ENCODE results near the gene HEATR5A.
"Not testable (repeated sequence)": the region's sequence is repeated elsewhere in the genome, so short reads cannot be mapped to it uniquely, and the experiment has no call there.

The HEATR5A gene

DNA sequence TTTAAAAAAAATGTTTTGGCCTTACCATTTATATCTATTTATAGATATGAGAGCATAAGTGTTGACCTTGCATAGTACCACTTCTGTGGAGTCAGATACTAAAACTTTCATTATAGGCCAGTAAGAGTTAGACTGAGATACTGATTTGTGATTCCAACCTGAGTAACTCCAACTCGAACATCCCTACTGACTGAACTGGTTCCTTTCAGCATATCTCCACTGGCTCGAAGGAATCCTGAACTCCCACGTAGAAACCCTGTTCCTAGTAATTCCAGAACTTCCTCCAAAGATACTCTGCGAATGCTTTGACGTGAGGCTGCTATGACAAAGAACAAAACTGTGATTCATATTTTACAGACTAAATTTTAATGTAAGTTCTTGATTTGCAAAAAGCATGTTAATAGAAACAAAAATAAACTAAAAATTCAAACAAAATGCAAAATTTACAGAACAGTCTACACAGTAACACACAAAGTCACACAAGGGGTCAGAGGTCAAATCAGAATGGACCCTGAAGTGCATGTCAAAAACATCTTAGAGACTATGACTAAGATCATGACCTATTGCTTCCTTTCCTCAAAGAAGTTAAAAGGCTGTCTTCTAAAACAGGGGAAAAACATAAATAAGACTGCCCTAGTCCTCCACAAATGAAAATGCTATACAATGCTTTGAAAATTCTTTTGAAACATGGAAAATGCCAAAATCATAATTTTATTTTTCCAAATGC lies 31.5 kb downstream of the HEATR5A start:
- DNase-seq (ENCODE audit: low spot score) = no peak

DNA sequence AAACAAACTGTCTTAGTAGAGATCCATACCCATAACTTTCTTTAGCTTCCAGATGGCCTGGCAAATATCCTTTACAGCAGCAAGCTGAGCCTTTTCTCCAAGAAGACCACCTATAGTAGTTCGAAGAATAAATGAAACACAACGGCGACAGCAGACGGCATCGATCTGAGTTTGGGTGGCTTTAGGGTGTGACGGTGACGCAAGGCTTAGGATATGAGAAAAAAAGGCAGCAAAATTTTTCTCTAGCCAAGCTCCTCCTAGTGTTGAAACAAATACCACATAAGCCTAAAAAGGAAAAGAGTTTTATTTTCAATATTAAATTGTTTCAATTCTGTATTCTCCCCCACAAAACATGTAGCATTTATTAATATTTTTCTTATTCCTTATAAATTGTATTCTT lies 33.3 kb downstream of the HEATR5A start:
- DNase-seq (ENCODE audit: low spot score) = peak; percentile 35

DNA sequence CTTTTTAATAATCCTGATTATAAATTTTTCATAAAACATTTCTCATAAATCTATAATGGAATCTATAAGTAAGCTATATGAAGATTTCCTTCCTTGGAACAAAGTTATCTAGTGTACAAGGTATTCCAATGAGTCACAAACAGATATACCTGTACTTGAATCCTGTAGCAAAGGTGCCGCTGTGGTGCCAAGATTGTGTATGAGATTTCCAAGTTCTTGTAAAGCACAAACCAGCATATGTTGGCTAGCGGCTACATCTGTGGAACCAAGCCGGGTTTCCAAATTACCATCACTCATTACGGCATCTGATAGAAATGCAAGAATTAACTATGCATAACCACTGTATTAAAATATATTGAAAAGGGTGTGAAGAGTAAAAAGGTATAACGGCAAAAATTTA lies 34.1 kb downstream of the HEATR5A start:
- no peak for DNase-seq (ENCODE audit: low spot score)

DNA sequence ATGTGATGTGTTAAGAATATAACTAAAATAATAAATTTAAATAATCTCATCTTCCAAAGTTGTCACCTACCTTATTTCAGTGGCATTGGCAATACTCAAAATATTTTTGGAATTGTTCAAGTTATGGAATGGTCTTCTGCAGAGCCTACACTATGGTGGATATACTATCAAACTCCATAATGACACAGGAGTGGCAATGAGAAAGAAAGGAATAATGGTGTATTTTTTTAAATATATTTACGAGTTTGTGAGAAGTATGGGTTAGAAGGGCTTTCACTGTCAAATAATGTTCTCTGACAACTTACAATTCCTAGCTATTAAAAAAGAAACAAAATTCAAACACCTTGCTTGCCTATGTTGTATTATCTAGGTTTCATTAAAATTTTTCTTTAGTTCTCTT lies 38.1 kb downstream of the HEATR5A start:
- DNase-seq (ENCODE audit: low spot score) = no peak

DNA sequence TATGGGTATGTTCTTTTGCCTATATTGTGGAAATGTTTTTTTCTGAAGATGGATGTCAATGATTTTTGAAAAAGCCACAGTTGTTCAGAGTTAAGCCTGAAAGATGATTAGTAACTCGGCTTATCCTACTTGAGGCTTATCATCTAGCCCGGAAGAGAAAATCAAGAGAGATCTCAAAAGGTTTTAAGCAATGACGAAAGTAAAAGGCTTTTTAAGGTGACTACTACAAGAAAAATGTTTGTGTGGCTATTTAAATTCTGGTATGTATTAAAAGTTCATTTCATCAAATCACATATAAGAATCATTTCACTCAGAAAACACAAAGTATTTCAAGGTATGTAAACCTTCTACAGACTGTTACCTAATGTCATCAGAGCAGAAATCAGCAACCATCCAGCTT lies 40.2 kb downstream of the HEATR5A start:
- no peak for DNase-seq (ENCODE audit: low spot score)

DNA sequence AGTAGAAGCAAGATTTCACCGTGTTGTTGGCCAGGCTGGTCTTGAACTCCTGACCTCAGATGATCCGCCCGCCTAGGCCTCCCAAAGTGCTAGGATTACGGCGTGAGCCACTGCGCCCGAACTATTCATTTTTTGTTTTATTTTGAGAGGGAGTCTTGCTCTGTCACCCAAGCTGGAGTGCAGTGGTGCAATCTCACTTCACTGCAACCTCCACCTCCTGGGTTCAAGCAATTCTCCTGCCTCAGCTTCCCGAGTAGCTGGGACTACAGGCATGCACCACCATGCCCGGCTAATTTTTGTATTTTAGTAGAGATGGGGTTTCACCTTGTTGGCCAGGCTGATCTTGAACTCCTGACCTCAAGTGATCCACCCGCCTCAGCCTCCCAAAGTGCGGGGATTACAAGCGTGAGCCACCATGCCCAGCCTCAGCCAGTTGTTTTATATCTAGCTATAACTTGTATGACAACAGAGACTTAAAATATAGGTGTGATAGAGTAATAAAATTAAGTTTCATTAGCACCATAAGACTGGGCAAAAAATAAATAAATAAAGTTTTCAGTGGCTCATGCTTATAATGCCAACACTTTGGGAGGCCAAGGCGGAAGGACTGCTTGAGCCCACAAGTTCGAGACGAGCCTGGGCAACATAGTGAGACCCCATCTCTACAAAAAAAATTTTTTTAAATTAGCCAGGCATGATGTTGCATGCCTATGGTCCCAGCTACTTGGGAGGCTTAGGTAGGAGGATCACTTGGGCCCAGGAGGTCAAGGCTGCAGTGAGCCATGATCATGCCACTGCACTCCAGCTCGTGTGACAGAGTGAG lies 41.0 kb downstream of the HEATR5A start:
- not testable (repeated sequence) for DNase-seq (ENCODE audit: low spot score)

DNA sequence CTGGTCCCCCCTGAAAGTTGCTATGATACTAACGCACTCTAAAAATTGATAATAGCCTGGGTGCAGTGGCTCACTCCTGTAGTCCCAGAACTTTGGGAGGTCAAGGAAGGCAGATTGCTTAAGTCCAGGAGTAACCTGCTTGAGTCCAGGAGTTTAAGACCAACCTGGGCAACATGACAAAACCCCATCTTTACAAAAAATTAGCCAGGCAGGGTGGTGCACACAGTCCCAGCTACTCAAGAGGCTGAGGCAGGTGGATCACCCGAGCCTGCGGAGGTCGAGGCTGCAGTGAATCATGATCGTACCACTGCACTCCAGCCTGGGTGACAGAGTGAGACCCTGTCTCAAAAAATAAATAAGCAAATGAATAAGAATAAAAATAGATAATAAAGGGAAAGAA lies 42.9 kb downstream of the HEATR5A start:
- DNase-seq (ENCODE audit: low spot score) = no peak

DNA sequence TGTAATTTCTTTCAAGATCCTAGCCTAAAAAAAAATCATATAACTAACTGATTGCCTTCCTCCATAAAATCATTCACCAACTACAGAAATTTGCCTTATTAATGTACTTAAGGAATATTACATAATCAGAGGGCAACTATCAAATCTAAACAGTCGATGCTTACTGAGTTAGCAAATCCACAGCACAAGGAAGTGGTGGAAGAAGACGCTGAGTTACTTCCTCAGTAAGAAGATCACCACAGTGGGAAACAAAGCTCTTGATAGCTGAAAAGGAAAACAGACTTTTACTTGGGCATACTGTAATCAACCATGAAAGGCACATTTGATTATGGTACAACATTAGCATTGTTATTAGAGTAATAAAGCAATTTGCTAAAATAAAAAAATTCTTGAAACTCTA lies 48.7 kb downstream of the HEATR5A start:
- DNase-seq (ENCODE audit: low spot score) = no peak

DNA sequence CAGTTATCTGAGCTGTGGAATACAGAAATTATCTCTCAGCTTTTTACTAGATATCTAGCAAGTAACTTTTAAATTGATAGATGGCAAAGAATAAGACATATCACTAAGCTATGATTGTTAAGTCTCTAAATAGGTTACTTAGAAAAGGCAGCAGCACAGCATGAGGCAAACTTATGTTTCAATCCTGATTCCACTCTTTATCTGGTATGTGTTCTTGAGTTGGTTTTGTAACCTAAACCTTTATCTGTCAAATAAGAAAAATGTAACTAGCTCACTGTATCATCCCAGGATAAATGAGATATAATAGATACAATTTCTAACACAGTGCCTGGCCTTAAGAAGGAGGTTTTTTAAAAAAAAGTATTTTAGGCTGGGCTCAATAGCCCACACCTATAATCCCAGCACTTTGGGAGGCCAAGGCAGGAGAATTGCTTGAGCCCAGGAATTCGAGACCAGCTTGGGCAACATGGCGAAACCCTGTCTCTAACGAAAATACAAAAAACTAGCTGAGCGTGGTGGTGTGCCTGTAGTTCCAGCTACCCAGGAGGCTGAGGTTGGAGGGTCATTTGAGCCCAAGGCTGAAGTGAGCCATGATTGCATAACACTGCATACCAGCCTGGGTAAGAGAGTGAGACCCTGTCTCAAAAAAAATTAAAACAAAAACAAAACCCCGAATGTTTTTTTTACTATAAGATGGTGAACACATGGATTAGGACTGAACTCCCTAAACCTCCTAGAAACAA lies 56.8 kb downstream of the HEATR5A start:
- no peak for DNase-seq (ENCODE audit: low spot score)

DNA sequence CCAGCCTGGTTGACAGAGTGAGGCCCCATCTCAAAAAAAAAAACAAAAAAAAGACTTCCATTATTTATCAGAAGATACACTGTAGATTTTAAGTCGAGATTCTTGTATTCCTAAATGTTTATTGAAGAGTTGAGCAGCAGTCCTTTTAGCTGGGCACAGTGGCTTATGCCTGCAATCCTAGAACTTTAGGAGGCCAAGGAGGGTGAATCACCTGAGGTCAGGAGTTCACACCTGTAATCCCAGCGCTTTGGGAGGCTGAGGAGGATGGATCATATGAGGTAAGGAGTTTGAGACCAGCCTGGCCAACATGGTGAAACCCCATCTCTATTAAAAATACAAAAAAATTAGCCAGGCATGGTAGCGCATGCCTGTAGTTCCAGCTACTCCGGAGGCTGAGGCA lies 57.6 kb downstream of the HEATR5A start:
- no peak for DNase-seq (ENCODE audit: low spot score)

DNA sequence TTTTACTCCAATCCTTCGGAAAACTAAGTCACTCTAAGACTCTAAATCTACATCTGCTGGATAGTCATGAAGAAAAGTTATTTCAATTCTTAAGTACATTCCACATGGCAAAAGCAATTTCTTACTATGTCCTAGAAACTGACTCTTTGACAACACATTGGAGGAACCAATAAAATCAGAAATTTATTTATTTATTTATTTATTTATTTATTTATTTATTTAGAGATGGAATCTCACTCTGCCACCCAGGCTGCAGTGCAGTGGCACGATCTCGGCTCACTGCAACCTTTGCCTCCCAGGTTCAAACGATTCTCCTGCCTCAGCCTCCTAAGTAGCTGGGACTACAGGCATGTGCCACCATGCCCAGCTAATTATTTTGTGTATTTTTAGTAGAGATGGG lies 58.6 kb downstream of the HEATR5A start:
- not testable (repeated sequence) for DNase-seq (ENCODE audit: low spot score)

DNA sequence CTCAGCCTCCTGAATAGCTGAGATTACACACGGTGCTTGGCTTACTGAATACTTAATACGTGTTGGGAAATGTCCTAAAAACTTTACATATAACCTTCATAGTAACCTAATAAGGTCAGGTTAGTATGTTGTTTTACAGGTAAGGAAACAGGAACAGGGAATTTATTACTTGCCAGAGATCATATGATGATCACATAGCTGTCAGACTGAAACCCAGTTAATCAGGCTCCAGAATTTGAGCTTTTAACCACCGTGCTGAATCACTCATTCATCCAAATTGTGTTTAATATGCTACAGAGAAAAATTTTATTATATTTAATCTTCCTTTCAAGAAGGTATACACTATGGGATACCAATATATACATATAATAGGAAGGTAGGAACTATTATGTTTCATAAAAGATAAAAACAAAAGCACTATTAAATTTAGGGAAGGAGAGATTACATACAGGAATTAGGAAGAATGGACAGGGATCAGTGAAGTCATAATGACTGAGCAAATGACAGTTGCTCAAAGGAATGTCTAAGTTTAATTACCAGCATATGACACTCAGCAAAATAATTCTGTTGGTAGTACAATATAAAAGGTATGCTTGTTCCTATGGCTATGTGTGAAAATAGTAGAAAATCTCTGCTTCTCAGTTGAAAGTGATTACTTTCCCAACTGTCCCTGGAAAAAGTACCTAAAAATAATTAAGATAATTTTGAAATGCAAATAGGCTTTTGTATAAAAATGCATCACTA lies 59.3 kb downstream of the HEATR5A start:
- no peak for DNase-seq (ENCODE audit: low spot score)

DNA sequence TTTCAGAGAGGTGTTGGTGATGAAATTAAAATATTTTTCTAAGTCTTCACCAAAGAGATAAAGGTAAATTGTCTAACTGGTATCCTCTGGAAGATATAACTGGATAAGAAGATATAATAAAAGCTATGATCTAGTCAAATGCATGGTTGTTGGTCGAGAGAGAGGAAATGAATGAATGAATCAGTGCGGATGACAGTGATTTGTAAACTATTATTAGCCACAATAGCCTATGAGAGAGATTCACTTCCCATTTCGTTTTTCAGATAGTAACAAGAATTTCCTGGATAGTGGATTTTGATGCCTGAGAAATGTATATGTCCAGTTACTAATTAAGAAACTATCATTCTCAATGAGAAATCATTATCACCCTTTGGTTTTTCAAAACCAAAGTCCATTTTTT lies 63.1 kb downstream of the HEATR5A start:
- DNase-seq (ENCODE audit: low spot score) = no peak

DNA sequence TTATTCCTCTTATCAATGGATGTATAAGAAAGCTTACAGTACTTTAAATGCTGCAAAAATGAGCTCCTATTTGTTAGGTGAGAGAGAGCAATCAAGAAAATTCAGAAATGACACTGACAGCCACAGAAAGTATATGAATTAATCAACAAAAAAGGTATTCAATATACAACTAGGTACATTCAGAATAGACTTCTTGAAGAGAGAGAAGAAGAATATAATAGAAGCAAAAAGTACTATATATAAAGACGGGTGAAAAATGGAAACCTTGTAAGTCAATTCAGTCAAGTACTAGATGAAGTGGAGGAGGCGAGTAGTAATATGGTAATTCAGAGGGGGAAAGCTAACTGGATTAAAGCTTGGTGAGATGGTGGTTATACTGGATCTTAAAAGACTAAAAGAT lies 74.3 kb downstream of the HEATR5A start:
- no peak for DNase-seq (ENCODE audit: low spot score)

DNA sequence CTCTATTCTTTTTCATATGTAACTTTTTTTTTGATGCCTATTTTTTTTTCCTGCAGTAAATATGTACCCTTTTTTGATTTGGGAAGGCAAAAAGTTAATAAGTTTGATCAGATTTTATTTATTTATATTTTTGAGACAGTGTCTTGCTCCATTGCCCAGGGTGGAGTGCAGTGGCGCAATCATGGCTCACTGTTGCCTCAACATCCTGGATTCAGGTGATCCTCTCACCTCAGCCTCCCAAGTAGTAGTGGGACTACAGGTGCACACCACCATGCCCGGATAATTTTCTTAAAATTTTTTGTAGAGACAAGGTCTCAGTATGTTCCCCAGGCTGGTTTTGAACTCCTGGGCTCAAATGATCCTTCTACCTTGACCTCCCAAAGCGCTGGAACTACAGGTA lies 79.1 kb downstream of the HEATR5A start:
- DNase-seq (ENCODE audit: low spot score) = no peak

DNA sequence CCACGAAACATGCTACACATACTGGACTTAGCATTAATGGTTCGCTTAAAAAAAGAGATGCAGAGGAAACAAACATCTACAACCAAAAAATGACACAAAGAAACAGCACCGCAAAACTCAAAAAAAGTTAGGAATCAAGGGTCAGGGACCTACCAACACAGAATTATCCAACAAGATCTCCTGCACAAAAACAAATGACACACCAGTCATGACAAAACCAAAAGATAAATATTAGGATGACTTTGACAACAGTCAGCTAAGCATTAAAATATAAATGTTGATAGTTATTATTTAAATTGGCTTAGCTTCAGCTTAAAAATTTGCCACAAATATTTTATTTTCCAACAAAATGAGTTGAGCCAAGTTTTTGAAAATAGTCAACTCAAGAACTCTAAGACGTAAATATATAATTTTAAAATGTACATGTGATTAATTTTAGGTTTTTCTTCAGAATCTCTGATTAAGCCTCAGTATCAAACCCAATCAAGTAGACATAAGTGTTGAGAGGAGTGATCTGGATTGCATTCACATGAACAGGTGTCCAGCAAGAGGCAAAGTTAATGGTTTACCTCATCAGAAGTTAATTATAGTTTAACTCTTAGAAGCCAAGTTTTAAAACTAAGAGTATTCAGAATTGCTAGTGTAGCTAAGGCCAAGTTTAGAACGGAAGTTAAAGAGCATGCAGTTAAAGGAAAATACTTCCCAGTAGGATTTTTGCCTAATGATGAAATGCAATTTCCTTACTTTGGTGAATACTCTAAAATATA lies 79.9 kb downstream of the HEATR5A start:
- no peak for DNase-seq (ENCODE audit: low spot score)

DNA sequence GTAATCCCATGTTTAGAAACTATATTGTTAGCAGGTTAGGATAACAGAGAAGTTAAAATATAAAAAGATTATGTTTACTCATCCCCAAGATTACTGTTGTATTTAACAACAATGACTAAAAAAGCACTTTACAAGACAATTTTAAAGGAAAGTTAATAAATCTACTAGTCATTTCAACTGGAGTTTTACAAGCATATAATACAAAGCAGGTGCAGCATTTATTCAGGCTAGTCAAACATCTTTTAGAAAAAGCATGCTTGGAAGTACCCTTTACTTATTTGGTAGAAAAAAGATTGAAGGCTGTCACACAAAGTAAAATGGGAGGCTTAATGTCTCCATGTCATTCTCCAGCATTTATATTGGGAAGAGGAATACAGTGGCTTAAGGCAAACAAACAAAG lies 80.6 kb downstream of the HEATR5A start:
- no peak for DNase-seq (ENCODE audit: low spot score)

DNA sequence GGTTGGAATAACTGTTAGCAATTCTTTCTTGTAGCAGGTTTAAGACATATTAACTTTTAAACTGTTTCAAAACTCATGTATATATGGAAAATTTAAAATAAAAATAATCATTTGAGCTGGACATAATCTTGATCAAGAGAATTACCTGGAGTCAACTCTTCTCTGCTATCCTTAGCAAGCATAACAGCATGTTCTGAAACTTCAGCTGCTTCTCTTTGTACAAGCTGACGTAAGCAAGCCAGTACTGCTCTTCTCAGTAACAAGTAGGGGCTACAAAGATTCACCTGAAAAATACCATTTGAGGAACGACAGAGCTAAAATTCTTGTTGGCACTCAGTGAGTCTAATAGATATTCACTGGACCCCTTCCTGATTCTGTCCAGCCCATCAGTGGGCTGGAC lies 83.0 kb downstream of the HEATR5A start:
- DNase-seq (ENCODE audit: low spot score) = no peak

DNA sequence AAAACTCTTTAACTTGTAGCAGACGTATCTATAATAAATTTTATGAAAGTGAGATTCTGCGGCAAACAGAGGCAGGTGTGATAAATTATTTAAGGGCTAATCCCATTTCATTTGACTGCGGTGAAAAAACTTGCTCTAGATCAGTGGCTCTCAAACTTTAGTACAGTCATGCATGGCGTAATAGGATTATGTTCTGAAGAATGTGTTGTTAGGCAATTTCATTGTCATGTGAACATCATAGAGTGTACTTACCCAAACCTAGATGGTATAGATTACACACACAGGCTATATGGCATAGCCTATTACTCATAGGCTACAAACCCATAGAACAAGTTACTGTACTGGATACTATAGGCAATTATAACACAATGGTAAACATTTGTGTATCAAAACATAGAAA lies 83.7 kb downstream of the HEATR5A start:
- no peak for DNase-seq (ENCODE audit: low spot score)

DNA sequence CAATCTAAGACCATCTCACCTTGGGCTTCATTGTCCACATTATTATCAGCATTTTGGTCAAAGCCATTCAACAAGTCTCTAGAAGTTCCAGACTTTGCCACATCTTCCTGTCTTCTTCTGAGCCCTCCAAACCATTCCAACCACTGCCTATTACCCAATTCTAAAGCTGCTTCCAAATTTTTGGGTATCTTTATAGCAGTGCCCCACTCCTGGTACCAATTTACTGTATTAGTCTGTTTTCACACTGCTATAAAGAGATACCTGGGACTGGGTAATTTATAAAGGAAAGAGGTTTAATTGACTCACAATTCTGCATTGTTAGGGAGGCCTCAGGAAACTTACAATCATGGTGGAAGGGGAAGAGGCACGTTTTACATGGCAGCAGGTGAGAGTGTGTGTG lies 89.0 kb downstream of the HEATR5A start:
- not testable (repeated sequence) for DNase-seq (ENCODE audit: low spot score)

DNA sequence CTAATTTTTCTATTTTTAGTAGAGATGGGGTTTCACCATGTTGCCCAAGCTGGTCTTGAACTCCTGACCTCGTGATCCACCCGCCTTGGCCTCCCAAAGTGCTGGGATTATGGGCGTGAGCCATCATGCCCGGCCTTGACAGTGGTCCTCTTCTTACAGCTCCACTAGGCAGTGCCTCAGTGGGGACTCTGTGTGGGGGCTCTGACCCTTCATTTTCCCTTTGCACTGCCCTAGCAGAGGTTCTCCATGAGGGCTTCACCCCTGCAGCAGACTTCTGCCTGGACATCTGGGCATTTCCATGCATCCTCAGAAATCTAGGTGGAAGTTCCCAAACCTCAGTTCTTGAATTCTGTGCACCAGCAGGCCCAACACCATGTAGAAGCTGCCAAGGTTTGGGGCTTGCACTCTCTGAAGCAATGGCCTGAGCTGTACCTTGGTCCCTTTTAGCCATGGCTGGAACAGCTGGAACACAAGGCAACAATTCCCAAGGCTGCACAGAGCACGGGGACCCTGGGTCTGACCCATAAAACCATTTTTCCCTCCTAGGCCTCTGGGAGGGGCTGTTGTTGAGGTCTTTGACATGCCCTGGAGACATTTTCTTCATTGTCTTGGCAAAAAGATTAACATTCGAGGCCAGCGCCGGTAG lies 90.4 kb downstream of the HEATR5A start:
- DNase-seq (ENCODE audit: low spot score) = not testable (repeated sequence)

All from iPS-NIHi11 (cell line).